Astrocyte (in vitro differentiated cells and primary cell): ENCODE data around the gene NT5C.
"Not testable (repeated sequence)": the region's sequence is repeated elsewhere in the genome, so short reads cannot be mapped to it uniquely, and the experiment has no call there.

Experiments
- CTCF ChIP-seq: IDR thresholded peaks from 2 replicates; pipeline ENCODE4 v1.5.1; 2011; ENCODE audit warnings: low read depth, mild to moderate bottlenecking, inconsistent platforms, low read length, moderate library complexity; ENCODE audit not compliant: insufficient read depth
- EZH2 ChIP-seq: IDR thresholded peaks from 2 replicates; pipeline ENCODE4 v1.6.1; 2012; ENCODE audit warnings: mild to moderate bottlenecking, low read length, inconsistent platforms; ENCODE audit not compliant: insufficient read depth

GRCh38 chr17:75127936-75128335 is 3.6 kb downstream of the NT5C start:
- not testable (repeated sequence) for TF ChIP-seq CTCF, EZH2
